Cardiac muscle cell (in vitro differentiated cells and primary cell): Measurements from ENCODE around the gene TMEM245. TPM values are rescaled to one million over a fixed set of nuclear protein-coding genes. Genes with fewer than 3 reads are reported as not detected.

Source experiments
- DNase-seq, 2 donors: peaks; one replicate each; pipeline versions ENCODE4 v3.0.0 to v3.0.0-alpha.2; 2010 to 2017; ENCODE audit warnings: low read depth in 1 of 2, low spot score in 1 of 2
- H3K27ac ChIP-seq: fragments of 200-600 bp; sonication (generic); 2 replicates; pipeline ENCODE4 v1.5.1; 2016
- H3K27me3 ChIP-seq: fragments of 200-600 bp; sonication (generic); 2 replicates; pipeline ENCODE4 v1.6.0; 2016; ENCODE audit warnings: control low read depth
- H3K36me3 ChIP-seq: fragments of 200-600 bp; sonication (generic); 2 replicates; pipeline ENCODE4 v1.5.1; 2016; ENCODE audit warnings: control low read depth
- H3K4me1 ChIP-seq: fragments of 200-600 bp; sonication (generic); 2 replicates; pipeline ENCODE4 v1.8.1; 2017; ENCODE audit warnings: low read depth, mild to moderate bottlenecking, mixed run types
- H3K4me3 ChIP-seq: fragments of 200-600 bp; sonication (generic); 2 replicates; pipeline ENCODE4 v1.5.1; 2016; ENCODE audit warnings: mild to moderate bottlenecking
- H3K9me3 ChIP-seq: fragments of 200-600 bp; sonication (generic); 2 replicates; pipeline ENCODE4 v1.5.1; 2017; ENCODE audit warnings: low read depth, mild to moderate bottlenecking, control low read depth
- polyA plus RNA-seq: library from polyadenylated mRNA; unstranded; fragments of >200 nt; fragmentation: Nextera tagmentation; extraction: Ambion mirVana; gene quantifications from 2 replicates; pipeline ENCODE4 v1.2.1, GENCODE V29; 2016
- total RNA-seq: library from RNA; depleted of rRNA; stranded (reverse); fragments of >200 nt; gene quantifications from 2 replicates; pipeline ENCODE4 v1.2.3, GENCODE V29; 2016
- TF ChIP-seq, protein P1 (sequence below): IDR thresholded peaks from 2 replicates; pipeline ENCODE4 v1.5.1; 2012; ENCODE audit warnings: low read depth, mild to moderate bottlenecking, low read length

Gene TMEM245
- total and polyA plus RNA-seq, 2 experiments from 2014 or later, result 75.6 to 88.1 TPM

DNA sequence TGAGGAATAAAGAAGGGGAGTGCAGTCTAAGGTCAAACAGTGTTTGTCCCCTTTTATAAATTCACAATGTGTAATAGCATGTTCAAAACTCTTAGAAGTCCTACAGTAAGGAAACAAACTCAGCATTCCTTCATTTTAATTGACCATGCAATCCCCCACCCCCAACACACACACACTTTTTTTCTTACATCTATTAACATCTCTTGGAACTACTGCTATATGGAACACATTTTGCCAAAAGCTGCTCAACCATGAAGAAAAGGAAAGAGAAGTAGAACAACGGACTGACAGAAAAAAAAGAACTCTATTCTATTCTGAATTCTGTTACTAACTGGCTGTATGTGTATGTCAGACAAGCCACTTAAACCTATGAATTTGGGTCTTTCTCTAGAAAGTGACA is 103.6 kb downstream of the TMEM245 start:
- TF ChIP-seq, protein P1, sequence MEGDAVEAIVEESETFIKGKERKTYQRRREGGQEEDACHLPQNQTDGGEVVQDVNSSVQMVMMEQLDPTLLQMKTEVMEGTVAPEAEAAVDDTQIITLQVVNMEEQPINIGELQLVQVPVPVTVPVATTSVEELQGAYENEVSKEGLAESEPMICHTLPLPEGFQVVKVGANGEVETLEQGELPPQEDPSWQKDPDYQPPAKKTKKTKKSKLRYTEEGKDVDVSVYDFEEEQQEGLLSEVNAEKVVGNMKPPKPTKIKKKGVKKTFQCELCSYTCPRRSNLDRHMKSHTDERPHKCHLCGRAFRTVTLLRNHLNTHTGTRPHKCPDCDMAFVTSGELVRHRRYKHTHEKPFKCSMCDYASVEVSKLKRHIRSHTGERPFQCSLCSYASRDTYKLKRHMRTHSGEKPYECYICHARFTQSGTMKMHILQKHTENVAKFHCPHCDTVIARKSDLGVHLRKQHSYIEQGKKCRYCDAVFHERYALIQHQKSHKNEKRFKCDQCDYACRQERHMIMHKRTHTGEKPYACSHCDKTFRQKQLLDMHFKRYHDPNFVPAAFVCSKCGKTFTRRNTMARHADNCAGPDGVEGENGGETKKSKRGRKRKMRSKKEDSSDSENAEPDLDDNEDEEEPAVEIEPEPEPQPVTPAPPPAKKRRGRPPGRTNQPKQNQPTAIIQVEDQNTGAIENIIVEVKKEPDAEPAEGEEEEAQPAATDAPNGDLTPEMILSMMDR, result no peak
- Histone ChIP-seq H3K4me1 (peaks cover 41% of the 10 kb centered on the region), H3K27ac (no peak overlapping the region), H3K9me3 (no peaks in the 10 kb centered on the region), H3K36me3 (peaks cover 14% of the 10 kb centered on the region), H3K27me3 (no peaks in the 10 kb centered on the region), H3K4me3 (no peak overlapping the region)
- no peak for DNase-seq

DNA sequence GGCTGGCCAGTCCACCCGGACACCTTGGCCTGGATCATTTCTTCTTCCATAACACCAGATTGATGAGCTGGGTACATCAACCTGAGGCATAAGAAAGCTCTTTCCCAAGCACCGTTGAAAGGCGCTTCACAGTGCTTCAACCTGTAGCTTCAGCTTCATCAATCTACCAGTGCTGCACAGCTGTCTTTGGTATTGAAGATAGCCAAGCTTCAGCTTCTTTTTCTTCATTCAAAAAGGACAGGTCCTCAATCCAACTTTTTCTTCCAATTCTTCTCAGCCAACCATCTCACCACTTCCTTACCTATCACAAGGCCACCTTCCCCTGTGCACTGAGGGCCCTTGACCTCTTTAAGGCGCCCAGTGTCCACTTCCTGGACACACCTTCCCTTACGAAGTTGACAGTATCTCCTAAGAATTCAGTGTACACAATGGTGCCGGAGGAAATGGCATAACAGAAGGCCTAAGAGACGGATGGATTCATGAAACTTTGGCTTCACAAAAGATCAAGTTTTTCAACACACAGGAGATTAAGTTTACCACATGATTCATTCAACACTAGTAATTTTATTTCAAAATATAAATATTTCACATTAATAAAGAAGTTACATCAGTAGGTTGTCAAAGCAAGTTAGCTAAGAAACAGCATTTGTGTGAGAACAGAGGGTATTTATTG is 105.0 kb downstream of the TMEM245 start:
- H3K4me3 ChIP-seq, result no peak overlapping the region
- TF ChIP-seq, protein P1, result no peak
- H3K27me3 ChIP-seq, result no peaks in the 10 kb centered on the region
- peaks cover 8% of the 10 kb centered on the region for H3K36me3 ChIP-seq
- peak overlapping the region; percentile 77 for H3K27ac ChIP-seq
- H3K9me3 ChIP-seq, result no peaks in the 10 kb centered on the region
- no peak for DNase-seq
- peaks cover 50% of the 10 kb centered on the region for H3K4me1 ChIP-seq

DNA sequence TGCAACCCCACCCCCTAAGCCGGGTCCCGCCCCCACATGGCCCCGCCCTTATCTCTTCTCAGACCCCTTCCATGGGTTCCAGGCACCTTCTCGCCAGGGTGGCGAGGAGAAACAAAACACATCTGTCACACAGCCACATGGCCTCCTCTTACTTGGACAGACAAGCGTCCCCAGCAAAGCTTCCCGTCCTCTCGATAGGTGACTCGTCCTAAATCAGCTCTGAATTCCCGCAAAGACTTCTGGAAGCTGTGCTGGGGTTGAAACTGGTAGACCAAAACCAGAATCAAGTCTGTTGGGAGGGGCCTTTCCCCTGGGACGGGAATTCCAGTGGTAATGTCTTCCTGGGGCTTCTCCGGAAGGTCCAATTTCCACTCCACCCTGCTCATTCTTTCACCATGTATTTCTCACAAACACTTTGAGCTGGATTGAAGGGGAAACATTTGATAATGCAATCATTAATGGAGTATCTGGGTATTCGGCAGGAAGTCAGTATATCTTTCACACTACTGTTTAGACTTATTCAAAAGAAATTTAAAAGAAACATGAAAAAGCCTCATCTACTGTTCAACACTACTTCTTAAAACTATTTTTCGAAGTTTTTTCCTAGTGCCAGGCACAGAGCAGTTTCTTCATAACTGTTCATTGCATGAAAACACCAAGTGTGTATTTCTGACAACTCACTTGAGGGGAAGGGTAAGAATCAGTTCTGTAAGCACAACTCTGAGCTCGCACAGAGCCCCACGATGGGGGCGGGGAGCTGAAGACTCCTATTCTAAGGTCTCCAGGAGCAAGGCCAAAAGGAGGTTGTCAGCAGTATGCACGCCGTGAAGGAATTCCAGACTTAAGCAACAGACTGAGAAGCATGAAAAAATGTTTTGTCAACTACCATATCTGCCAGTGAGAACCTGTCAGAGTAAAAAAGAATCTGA is 105.8 kb downstream of the TMEM245 start:
- Histone ChIP-seq H3K9me3 (no peaks in the 10 kb centered on the region), H3K27ac (peak overlapping the region; percentile 77), H3K4me3 (peak overlapping the region; percentile 11), H3K4me1 (peaks cover 50% of the 10 kb centered on the region), H3K27me3 (no peaks in the 10 kb centered on the region), H3K36me3 (no peaks in the 10 kb centered on the region)
- TF ChIP-seq, protein P1, result no peak
- DNase-seq, result peak; percentile 43 to 90

DNA sequence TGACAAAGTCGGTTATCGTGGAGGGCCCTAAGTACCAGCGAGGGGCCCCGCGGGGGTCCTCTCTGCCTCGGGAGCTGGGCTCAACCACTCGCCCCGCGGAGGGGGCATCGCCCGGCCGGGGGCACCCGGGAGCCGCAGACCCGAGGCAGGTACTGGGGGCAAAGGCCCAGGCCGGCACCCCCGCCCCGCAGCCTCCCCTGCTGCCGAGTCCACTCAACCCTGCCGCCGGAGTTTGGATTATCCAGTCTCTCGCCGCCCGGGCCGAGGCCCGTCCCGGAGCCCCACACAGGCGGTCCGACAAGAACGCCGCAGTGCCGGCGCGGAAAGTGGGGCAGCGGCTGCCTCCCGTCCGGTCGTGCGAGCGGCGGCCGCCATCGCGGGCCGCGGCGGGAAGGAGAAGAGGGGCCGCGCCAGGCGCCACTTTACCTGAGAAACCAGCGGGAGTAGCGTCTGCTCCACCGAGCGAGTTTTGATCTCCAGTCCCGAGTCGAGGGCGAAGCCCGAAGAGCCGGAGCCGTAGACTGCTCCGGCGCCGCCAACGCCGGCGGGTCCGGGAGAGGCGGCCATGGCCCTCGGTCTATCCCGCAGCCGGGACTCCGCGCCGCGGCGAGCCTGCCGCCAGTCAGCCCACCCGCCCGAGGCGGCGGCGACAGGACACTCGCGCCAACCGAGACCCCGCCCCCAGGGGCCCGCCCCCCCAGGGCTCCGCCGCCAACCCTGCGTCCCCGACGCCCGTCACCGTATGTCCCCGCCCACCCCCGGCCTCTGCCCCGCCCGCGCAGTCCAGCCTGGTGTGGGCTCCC is 106.7 kb downstream of the TMEM245 start, which contains the start of gene CTNNAL1:
CTNNAL1 (minus strand) TSS at position 624 of the 803 bp plus-strand sequence; CDS start at position 567, 57 bp downstream.
- DNase-seq, result peak; percentile 92 to 94
- Histone ChIP-seq H3K4me1 (peaks cover 46% of the 10 kb centered on the region), H3K4me3 (peak within 1 kb of the TSS; percentile 78), H3K9me3 (no peaks in the 10 kb centered on the region), H3K27me3 (no peaks in the 10 kb centered on the region), H3K36me3 (no peaks in the 10 kb centered on the region), H3K27ac (peak within 1 kb of the TSS; percentile 87)
- TF ChIP-seq, protein P1, result no peak
